HG02840 (cell line): ENCODE measurements around the gene SPAG16.
"Not testable (repeated sequence)": the region's sequence is repeated elsewhere in the genome, so short reads cannot be mapped to it uniquely, and the experiment has no call there.

ENCODE experiments used
- ATAC-seq: cut with Tn5 transposase; IDR thresholded peaks from one replicate; pipeline ENCODE4 v1.9.1; 2021; ENCODE audit warnings: mild to moderate bottlenecking, moderate library complexity, moderate number of reproducible peaks; ENCODE audit not compliant: unreplicated experiment, low FRiP score

The SPAG16 gene

GRCh38 chr2:213959589-213959988, 675.3 kb downstream of the SPAG16 start:
- no peak for ATAC-seq

- no peak for ATAC-seq
Measured at GRCh38 chr2:213971536-213971935, 687.3 kb downstream of the SPAG16 start.

- ATAC-seq, result no peak
Measured at GRCh38 chr2:213980883-213981282, 696.6 kb downstream of the SPAG16 start.

DNA sequence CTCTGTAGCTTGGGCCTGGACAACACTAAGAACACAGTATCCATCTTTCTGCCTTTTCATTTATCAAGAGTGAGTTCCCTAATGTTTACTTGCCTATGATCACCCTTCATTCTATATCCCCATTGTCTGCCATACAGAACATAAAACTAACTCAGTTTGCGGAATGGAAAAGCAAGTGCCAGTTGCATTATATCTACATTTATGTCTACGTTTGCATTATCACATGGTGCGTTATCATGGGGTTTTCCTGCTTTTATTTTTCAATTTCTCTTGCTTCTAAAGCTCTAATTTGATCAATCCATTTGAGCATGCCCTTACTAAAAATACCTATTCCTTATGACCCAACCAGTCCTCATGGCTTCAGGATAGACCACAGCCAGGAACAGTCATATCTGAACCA, 704.9 kb downstream of the SPAG16 start:
- no peak for ATAC-seq

GRCh38 chr2:213991453-213992108, 707.3 kb downstream of the SPAG16 start:
- no peak for ATAC-seq

GRCh38 chr2:213995400-213996105, 711.3 kb downstream of the SPAG16 start:
- no peak for ATAC-seq

DNA sequence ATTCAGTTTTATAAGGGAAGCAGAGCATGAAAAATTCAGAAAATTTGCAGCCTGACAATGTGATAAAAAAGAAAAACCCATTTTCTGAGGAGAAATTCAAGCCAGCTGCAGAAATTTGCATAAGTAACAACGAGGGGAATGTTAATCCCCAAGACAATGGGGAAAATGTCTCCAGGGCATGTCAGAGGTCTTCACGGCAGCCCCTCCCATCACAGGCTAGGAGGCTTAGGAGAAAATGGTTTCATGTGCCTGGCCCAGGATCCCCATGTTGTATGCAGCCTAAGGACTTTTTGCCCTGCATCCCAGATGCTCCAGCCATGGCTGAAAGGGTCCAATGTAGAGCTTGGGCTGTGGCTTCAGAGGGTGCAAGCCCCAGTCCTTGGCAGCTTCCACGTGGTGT, 714.7 kb downstream of the SPAG16 start:
- ATAC-seq, result not testable (repeated sequence)

GRCh38 chr2:214004463-214004862, 720.2 kb downstream of the SPAG16 start:
- ATAC-seq, result no peak

DNA sequence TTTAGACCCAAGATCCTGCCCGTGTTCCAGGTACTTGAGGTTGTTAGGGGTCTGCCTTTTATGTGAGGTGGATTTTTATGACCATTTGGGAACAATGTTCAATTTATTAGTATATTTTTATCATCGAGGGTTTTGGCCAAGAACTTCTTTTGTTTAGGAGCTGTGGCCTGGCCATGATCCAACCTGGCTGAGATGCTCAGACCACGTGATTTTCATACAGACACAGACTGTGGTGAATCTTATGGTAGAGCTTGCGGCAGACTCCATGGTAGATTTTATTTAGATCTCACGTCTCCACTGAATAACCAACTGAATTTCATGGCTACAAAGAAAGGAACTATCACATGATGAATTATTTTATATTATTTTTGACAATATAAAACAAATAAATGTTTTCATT, 721.1 kb downstream of the SPAG16 start:
- ATAC-seq, result no peak

GRCh38 chr2:214006601-214007000, 722.3 kb downstream of the SPAG16 start:
- ATAC-seq, result no peak

- no peak for ATAC-seq
Measured at GRCh38 chr2:214011676-214012075, 727.4 kb downstream of the SPAG16 start.

DNA sequence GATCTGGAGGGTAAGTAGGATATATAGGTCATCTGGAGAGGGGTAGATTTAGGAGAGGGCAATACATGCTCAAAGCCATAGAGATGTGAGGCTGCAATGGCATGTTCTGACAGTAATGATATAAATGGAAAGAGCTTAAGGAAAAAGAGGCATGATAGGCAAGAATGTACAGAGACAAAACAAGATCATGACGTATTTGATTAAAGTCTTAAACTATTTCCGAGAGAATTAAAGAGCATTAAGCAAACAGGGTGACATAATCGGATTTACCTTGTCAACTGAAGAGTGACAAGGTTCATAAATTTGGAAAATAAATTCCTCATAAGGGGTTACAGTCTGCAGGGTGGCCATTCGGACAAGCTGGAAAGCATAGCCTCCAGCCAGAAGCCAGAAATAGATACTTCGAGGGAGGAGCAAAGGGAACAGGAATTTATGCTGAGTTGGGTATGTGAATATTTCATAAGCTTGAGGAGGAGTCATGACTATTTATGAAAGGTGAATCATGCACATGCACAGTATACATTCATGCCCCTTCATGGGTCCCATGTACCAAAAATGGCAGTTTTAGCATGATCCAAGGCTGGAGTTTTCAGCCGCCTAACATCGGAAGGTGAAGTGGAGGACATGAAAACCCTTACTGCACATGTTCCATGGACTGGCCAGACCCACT, 730.4 kb downstream of the SPAG16 start:
- no peak for ATAC-seq

DNA sequence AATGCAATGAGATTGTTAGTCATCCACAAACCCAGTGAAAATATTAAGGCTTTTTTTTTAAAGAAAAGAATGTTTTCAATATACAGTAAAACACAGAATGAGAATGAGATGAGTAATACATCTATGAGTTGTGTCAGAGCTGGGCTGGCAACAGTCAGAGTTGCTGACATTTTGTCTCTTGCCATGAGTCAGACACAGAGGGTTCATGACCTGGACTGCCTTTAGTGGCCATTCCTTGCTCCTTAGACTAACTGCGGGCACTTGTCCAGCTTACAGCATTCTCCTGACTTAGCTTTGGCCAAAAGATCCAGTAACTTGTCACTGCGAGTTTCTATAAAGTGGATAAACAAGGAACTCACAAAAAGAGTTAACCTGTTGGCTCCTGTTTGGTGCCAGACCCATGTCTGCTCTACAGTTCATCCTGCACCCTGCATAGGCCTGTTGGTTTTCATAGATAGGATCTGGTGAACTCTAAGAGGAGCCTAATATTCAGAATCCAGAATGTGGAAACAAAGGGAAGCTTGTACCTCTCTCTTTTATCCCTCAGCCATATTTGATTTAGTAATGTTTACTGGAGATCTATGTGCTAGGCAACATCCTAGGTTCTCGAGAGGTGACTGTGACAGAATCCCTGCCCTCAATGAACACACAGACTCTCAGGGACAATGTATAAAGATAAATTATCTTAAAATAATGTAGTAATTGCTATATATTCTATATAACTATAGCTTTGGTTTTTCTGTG, 735.1 kb downstream of the SPAG16 start:
- no peak for ATAC-seq

DNA sequence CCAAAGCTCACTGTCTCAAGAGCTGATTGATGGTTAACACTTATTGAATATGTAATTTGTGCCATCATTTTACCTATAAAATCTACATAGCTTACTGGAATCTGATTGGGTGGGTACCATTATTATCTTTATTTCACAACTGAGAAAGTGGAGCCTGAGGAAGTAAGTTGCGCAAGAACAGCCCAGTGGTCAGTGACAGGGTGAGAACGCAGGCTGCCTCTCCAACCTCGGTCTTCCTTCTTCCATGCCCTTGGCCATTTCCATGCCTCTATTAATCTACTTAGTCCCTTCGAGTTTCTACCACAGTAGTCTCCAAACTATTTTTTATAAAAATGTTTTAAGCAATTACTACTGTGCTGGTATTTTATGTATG, 735.7 kb downstream of the SPAG16 start:
- ATAC-seq, result no peak

GRCh38 chr2:214029190-214029589, 744.9 kb downstream of the SPAG16 start:
- no peak for ATAC-seq

- ATAC-seq, result no peak
Measured at GRCh38 chr2:214031566-214031965, 747.3 kb downstream of the SPAG16 start.

GRCh38 chr2:214034417-214034816, 750.2 kb downstream of the SPAG16 start:
- no peak for ATAC-seq

- ATAC-seq, result no peak
Measured at GRCh38 chr2:214035091-214035852, 751.0 kb downstream of the SPAG16 start.

- no peak for ATAC-seq
Measured at GRCh38 chr2:214035921-214036320, 751.7 kb downstream of the SPAG16 start.

DNA sequence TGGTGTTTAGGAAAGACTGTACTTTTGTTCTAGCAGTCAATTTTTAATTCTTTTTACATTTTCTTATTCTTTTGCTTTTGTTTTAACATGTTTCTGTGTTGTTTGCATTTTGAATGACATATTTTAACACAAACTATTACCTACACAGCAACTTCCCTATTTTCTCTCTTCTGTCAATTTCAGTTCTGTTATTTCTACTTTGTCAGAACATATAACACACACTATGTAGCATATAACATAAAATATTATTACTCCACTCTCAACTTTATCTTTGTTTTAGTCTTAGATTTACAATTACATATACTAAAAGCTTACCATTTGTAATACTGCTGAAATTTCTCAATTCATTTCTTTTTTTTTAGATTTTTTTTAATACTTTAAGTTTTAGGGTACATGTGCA, 753.9 kb downstream of the SPAG16 start:
- ATAC-seq, result no peak
